Endothelial cell of umbilical vein (primary cell): ENCODE results near the gene RGP1.
A peak's percentile ranks its signal among the peaks of the same experiment; 100 is the strongest.

Source experiments
- EZH2 ChIP-seq: IDR thresholded peaks from 2 replicates; pipeline ENCODE4 v1.6.1; 2012; ENCODE audit warnings: borderline replicate concordance, low read depth, mild to moderate bottlenecking, moderate library complexity, low read length, inconsistent platforms; ENCODE audit not compliant: severe bottlenecking
- FOS ChIP-seq: IDR thresholded peaks from 2 replicates; pipeline ENCODE4 v1.6.1; 2011; ENCODE audit warnings: mild to moderate bottlenecking, low read length, moderate library complexity, borderline replicate concordance; ENCODE audit not compliant: insufficient read depth
- JUN ChIP-seq: IDR thresholded peaks from 2 replicates; pipeline ENCODE4 v1.6.1; 2011; ENCODE audit warnings: borderline replicate concordance, low read depth; ENCODE audit not compliant: insufficient read length, insufficient read depth
- MAX ChIP-seq: IDR thresholded peaks from 2 replicates; pipeline ENCODE4 v1.6.1; 2011; ENCODE audit not compliant: insufficient read depth, insufficient read length
- MYC ChIP-seq: IDR thresholded peaks from one replicate; pipeline ENCODE4 v1.6.1; 2011; ENCODE audit warnings: mild to moderate bottlenecking, low read depth, low read length
- POLR2A ChIP-seq: IDR thresholded peaks from 2 replicates; pipeline ENCODE4 v1.6.1; 2012; ENCODE audit warnings: low read depth, mild to moderate bottlenecking, control low read depth, low read length
- POLR2AphosphoS5 ChIP-seq: IDR thresholded peaks from 2 replicates; pipeline ENCODE4 v1.6.1; 2012; ENCODE audit warnings: low read depth, mild to moderate bottlenecking, control low read depth, low read length, moderate library complexity; ENCODE audit not compliant: insufficient read depth
- TF ChIP-seq, protein P1 (sequence below), 2 donors: IDR thresholded peaks; 1 replicate in 1 of 2; 2 replicates in 1 of 2; pipeline ENCODE4 v1.5.1; 2011; ENCODE audit warnings: low read length in 2 of 2, mild to moderate bottlenecking in 2 of 2, moderate library complexity in 2 of 2, control low read depth in 1 of 2, inconsistent platforms in 1 of 2, low read depth in 1 of 2; ENCODE audit not compliant: insufficient read depth in 1 of 2; ENCODE audit errors: extremely low read depth in 1 of 2

DNA sequence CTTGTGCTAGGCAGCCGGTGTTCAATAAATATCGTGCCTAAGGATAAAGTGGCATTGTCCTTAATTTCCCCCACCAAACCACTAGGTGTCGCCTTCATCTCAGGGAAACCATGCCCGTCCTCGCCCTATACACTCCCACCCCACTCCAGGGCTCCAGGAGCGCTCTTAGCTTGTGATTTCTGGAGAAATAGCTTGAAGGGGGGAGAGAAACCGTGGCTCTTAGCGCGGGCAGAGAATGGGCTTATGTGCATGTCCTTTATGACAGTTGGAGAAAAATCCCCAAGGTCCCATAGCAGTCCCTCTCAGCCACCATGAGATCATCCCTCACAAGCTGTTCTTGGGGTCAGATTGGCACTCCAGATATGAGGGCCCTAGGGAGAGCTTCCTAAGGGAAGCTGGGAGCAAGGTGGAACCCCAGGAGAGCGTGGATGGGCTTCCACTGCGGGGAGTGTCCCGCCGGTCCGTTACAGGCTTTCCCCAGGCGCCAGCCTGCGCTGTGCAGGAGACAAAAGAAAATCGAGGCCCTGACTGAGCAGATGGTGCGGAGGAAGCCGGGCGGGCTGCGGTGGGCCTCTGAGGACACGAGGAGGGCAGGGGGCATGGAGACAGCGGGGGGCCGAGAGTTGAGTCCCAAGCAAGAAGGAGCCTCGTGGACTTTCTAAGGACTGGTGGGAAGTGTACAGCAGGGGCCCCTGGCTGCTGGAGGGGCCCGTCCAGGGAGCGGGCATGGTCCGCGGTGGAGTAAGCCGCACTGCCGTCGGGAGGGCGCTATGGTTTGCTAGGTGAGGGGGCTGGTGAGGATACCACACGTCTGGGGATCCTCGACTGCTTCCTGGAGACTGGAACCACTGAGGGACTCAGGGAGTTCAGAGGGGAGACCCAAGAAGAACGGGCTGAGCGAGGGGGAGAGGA is 41.6 kb downstream of the RGP1 start:
- no peak for TF ChIP-seq EZH2
- TF ChIP-seq, protein P1, sequence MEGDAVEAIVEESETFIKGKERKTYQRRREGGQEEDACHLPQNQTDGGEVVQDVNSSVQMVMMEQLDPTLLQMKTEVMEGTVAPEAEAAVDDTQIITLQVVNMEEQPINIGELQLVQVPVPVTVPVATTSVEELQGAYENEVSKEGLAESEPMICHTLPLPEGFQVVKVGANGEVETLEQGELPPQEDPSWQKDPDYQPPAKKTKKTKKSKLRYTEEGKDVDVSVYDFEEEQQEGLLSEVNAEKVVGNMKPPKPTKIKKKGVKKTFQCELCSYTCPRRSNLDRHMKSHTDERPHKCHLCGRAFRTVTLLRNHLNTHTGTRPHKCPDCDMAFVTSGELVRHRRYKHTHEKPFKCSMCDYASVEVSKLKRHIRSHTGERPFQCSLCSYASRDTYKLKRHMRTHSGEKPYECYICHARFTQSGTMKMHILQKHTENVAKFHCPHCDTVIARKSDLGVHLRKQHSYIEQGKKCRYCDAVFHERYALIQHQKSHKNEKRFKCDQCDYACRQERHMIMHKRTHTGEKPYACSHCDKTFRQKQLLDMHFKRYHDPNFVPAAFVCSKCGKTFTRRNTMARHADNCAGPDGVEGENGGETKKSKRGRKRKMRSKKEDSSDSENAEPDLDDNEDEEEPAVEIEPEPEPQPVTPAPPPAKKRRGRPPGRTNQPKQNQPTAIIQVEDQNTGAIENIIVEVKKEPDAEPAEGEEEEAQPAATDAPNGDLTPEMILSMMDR (IDR thresholded peaks at IDR 0.05; ENCODE audit: extremely low read depth in 1 of 2, insufficient read depth in 1 of 2, low read depth in 1 of 2, low read length in 2 of 2), result peak; percentile 76 to 84
- no peak for TF ChIP-seq JUN
- TF ChIP-seq POLR2AphosphoS5, result no peak
- TF ChIP-seq POLR2A, result no peak
- TF ChIP-seq MAX, result no peak
- TF ChIP-seq MYC, result no peak
- no peak for TF ChIP-seq FOS
